Gastrocnemius medialis (tissue), 4 donors: ENCODE results near the gene GJC2.

Experiments
- CTCF ChIP-seq, 5 experiments: fragments of 450-650 bp in 3 of 5; fragments of 200-600 bp in 2 of 5; sonication (generic) in 2 of 5; IDR thresholded peaks in 4 of 5; conservative IDR thresholded peaks in 1 of 5; 1 replicate in 4 of 5; 2 replicates in 1 of 5; pipeline ENCODE4 v1.5.1; 2016 to 2019; ENCODE audit warnings: antibody characterized with exemption in 5 of 5, mild to moderate bottlenecking in 3 of 5, moderate library complexity in 3 of 5
- POLR2A ChIP-seq, 2 donors: fragments of 450-650 bp; IDR thresholded peaks; one replicate each; pipeline ENCODE4 v1.6.1; 2017; ENCODE audit warnings: antibody characterized with exemption in 2 of 2, mild to moderate bottlenecking in 2 of 2, moderate library complexity in 2 of 2

- no peak for TF ChIP-seq CTCF (IDR thresholded peaks at IDR 0.05 in 4 of 5, conservative IDR thresholded peaks at IDR 0.05 in 1 of 5)
- no peak for TF ChIP-seq POLR2A (IDR thresholded peaks at IDR 0.05)
These were observed 10.3 kb upstream of the GJC2 start for GRCh38 chr1:228139406-228139930.
